ENCODE data around the gene ENTHD1. TPM values are rescaled to one million over a fixed set of nuclear protein-coding genes. Genes with fewer than 3 reads are reported as not detected.

The ENTHD1 gene
- total RNA-seq, 2 experiments from 2014 or later = 0.07 to 0.21 TPM

DNA sequence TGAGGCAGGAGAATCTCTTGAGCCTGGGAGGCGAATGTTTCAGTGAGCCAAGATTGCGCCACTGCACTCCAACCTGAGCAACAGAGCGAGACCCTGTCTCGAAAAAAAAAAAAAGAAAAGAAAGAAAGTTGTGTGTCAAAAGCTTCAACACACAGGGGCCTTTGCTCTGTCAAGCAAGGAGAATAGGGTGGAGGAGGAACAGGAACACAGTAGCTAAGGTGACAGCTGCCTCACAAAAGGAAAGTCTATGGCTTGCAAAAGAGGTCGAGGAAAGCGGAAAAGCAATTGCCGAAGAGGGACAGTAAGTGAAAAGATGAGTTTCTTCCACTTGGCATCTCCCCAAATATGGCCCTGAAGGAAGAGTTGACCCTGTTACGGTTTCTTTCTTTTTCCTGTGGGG lies 40.2 kb upstream of the ENTHD1 start:
- no peaks in the 10 kb centered on the region for H3K27me3 Mint-ChIP-seq
- peak overlapping the region; percentile 67 for H3K4me3 Mint-ChIP-seq

DNA sequence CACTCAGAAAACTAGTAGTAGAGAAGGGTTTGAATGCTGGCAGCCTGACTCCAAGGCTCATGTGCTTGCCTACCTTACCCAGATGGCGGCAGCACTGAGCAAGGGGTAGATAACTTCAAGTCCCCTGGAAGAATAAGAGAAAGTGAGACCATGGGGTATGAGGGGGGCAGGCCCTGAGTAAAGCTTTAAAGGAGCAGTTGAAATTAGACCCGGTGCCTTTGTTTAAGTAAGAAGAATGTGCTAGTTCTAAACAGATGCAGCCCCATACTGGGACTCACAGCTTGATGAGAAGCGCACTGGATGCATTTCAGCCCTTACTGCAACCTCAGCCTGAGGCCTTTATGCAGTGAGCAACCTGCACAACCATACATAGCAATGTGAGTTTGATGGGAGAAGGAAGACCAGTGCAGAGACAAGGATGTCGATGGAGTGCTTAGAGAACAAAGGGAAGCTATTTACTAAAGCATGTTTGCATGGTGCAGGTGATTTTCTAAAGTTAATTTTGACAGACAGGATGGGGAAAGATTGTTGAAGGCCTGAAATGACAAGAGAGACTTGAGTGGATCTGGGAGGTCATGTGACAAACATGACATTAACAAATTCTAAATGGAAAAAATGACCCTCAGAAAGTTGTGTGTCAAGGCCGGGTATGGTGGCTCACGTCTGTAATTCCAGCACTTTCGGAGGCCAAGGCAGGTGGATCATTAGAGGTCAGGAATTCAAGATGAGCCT lies 39.5 kb upstream of the ENTHD1 start:
- POLR2A ChIA-PET = interaction anchor here (0.6 to 0.7 kb wide), 3 partner anchors 91 to 147 kb away, joined by 3 read pairs; no protein-coding TSS in a partner anchor
- DNase-seq = peak; percentile 62
- H3K9me3 Mint-ChIP-seq = no peaks in the 10 kb centered on the region

More for the DNA sequence above, 40.2 kb upstream of the ENTHD1 start:
- peaks cover 62% of the 10 kb centered on the region for H3K4me1 Mint-ChIP-seq
- POLR2A ChIA-PET = interaction anchor here (0.6 to 0.7 kb wide), 2 partner anchors 91 to 122 kb away, joined by 3 read pairs; no protein-coding TSS in a partner anchor
- H3K9me3 Mint-ChIP-seq = no peaks in the 10 kb centered on the region
- no peak for DNase-seq
- CTCF ChIA-PET = interaction anchor here (0.7 to 3.8 kb wide), 11 partner anchors 9 to 438 kb away, joined by 3 to 22 read pairs (median 4); no protein-coding TSS in a partner anchor
- peak overlapping the region; percentile 83 for H3K27ac Mint-ChIP-seq
- H3K36me3 Mint-ChIP-seq (ENCODE audit: low read depth) = peaks cover 54% of the 10 kb centered on the region

DNA sequence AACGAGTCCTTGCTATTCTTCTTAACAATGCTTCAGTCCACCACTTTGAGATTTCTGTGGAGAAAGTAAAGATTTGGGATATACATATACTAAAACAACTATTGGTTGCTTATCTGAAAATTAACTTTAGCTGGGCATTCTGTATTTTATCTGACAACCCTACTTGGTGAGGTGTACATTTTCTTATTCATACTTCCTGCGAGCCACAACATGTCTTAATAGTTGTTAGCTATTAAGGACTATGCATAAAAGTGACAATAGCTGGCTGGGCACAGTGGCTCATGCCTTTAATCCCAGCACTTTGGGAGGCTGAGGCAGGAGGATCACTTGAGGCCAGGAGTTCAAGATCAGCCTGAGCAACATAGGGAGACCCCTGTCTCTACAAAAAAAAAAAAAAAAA lies 38.6 kb upstream of the ENTHD1 start:
- no peak for DNase-seq
- H3K27me3 Mint-ChIP-seq = no peaks in the 10 kb centered on the region
- H3K4me1 Mint-ChIP-seq = peaks cover 46% of the 10 kb centered on the region
- CTCF ChIA-PET = interaction anchor here (0.7 to 3.8 kb wide), 11 partner anchors 8 to 436 kb away, joined by 3 to 22 read pairs (median 5); no protein-coding TSS in a partner anchor
- POLR2A ChIA-PET = no interaction called here
- peak overlapping the region; percentile 71 for H3K27ac Mint-ChIP-seq
- no peaks in the 10 kb centered on the region for H3K9me3 Mint-ChIP-seq
- H3K4me3 Mint-ChIP-seq = no peak overlapping the region
- H3K36me3 Mint-ChIP-seq (ENCODE audit: low read depth) = peaks cover 38% of the 10 kb centered on the region

More for the DNA sequence above, 39.5 kb upstream of the ENTHD1 start:
- Mint-ChIP-seq H3K27ac (peak overlapping the region; percentile 83), H3K27me3 (no peaks in the 10 kb centered on the region), H3K4me3 (peak overlapping the region; percentile 67), H3K4me1 (peaks cover 55% of the 10 kb centered on the region), H3K36me3 (ENCODE audit: low read depth) (peaks cover 48% of the 10 kb centered on the region)
- CTCF ChIA-PET = interaction anchor here (0.7 to 3.8 kb wide), 14 partner anchors 9 to 437 kb away, joined by 3 to 22 read pairs (median 4); no protein-coding TSS in a partner anchor

DNA sequence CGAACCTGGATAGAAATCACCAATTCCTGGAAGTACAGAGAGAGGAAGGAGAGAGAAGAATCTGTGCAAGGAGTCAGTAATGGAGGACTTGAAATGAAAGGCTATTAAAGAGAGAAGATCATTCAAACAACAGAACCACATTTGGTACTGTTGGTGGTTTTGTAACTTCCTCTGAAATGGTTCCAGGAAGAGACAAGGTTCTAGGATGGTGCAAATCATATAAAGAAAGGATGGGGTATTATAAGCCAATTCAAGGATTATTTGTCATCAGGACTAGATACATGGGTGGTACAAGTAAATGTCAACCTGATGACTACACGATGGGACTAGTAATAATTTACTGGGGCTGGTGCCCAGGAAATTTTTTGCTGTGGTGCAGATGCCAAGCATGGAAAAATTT lies 37.7 kb upstream of the ENTHD1 start:
- DNase-seq = no peak
- Mint-ChIP-seq H3K9me3 (no peaks in the 10 kb centered on the region), H3K27me3 (no peaks in the 10 kb centered on the region), H3K36me3 (ENCODE audit: low read depth) (peaks cover 35% of the 10 kb centered on the region), H3K27ac (no peak overlapping the region), H3K4me1 (peaks cover 39% of the 10 kb centered on the region), H3K4me3 (no peak overlapping the region)
- CTCF ChIA-PET = interaction anchor here (0.6 kb wide), 1 partner anchor 20 kb away, joined by 3 read pairs; no protein-coding TSS in a partner anchor
- POLR2A ChIA-PET = no interaction called here

DNA sequence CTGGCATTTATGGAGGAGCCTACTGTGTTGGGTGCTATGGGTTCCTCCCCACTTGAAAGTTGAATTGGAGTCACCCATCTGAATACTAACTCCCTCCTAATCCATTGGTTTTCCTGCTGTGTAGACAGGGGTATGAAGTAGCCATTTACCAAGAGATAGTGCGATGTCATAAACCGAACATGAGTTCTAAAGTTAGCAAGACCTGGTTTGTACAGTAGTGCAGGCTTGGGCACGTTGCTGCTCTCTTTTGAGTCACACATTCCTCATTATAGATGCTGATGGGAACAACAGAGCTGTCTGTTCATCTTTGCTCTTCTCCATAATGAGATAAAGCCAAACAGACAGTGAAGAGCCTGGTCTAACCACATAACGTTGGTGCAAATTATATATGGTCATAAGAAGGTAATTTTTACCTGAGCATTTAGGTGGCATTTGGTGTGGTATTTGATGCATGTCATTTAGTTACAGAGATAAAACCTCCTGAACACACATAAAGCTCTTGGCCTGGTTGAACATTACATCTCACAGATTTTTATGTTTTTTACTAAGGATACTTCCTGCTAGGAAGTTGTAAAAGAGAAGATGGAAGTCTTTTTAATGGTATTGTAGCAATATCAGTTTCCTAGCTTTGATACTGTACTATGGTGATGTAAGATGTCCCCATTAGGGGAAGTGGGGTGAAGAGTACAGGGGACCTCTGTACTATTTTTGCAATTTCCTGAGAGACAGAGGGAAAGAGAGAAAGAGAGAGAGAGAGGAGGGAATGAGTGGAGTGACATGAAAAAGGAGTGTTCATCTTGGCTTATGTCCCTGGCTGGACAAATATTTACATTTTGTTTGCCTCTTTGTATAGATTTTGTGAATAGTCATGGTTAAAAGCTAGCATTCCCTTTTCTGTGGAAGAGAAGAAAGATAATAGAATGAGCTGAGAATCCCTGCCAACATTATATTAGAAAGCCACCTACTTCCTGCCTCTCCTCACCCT lies 35.3 kb upstream of the ENTHD1 start:
- no peak overlapping the region for H3K27ac Mint-ChIP-seq
- H3K36me3 Mint-ChIP-seq (ENCODE audit: low read depth) = peaks cover 37% of the 10 kb centered on the region
- DNase-seq = no peak
- ChIA-PET CTCF (interaction anchor here (0.6 to 8.8 kb wide), 8 partner anchors 14 to 419 kb away, joined by 3 to 64 read pairs (median 3); no protein-coding TSS in a partner anchor), POLR2A (interaction anchor here (0.6 kb wide), 1 partner anchor 10 kb away, joined by 3 read pairs; no protein-coding TSS in a partner anchor)
- H3K4me3 Mint-ChIP-seq = no peak overlapping the region
- no peaks in the 10 kb centered on the region for H3K27me3 Mint-ChIP-seq
- H3K9me3 Mint-ChIP-seq = no peaks in the 10 kb centered on the region
- H3K4me1 Mint-ChIP-seq = peaks cover 39% of the 10 kb centered on the region

DNA sequence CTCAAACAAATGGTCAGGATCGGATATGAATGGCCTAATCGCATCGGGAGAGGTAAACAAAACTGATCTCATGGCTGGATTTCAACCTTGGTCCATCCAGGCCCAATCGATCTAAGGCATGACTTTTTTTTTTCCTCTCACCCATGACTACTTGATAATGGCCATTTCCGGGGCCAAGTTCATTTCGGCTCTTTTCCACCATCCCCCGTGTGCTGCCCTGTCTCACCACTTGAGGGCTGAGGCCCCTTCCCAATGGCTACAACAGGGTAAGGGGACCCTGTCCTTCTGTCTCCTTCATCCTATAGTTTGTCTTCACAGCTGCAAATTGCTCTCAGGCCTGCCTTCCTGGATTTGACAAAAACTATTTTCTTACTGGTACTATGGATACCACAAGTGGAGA lies 34.0 kb upstream of the ENTHD1 start:
- H3K27me3 Mint-ChIP-seq = no peaks in the 10 kb centered on the region
- POLR2A ChIA-PET = no interaction called here
- no peak overlapping the region for H3K27ac Mint-ChIP-seq
- peaks cover 37% of the 10 kb centered on the region for H3K4me1 Mint-ChIP-seq
- peak; percentile 31 for DNase-seq
- H3K4me3 Mint-ChIP-seq = no peak overlapping the region
- CTCF ChIA-PET = interaction anchor here (0.6 to 8.8 kb wide), 5 partner anchors 13 to 421 kb away, joined by 3 to 64 read pairs (median 3); no protein-coding TSS in a partner anchor
- H3K36me3 Mint-ChIP-seq (ENCODE audit: low read depth) = peaks cover 35% of the 10 kb centered on the region
- no peaks in the 10 kb centered on the region for H3K9me3 Mint-ChIP-seq

DNA sequence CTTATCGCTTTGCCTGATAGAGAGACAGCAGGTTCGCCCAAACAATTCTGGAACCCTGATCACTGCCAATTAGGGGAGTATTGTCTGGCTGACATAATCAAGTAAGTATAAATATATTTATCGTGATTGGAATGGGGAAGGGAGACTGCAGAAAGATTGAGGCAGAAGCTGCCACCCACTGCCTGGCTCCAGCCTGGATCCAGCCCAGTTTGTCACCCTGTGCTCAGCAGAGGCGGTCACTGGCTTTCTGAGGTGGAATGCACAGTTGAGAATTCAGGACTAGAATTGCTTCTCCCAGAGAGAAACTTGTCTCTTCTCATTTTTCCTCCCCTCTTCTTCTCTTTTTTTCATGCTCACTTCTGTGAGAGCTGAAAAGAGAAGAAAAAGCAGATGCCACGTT lies 33.2 kb upstream of the ENTHD1 start:
- H3K36me3 Mint-ChIP-seq (ENCODE audit: low read depth) = peaks cover 39% of the 10 kb centered on the region
- ChIA-PET POLR2A (interaction anchor here (0.7 kb wide), 2 partner anchors 13 to 79 kb away, joined by 3 to 7 read pairs; no protein-coding TSS in a partner anchor), CTCF (interaction anchor here (0.6 to 8.8 kb wide), 6 partner anchors 13 to 392 kb away, joined by 3 to 64 read pairs (median 5); no protein-coding TSS in a partner anchor)
- H3K4me1 Mint-ChIP-seq = peaks cover 45% of the 10 kb centered on the region
- no peak overlapping the region for H3K27ac Mint-ChIP-seq
- no peak for DNase-seq
- H3K27me3 Mint-ChIP-seq = no peaks in the 10 kb centered on the region
- H3K9me3 Mint-ChIP-seq = no peaks in the 10 kb centered on the region
- no peak overlapping the region for H3K4me3 Mint-ChIP-seq

DNA sequence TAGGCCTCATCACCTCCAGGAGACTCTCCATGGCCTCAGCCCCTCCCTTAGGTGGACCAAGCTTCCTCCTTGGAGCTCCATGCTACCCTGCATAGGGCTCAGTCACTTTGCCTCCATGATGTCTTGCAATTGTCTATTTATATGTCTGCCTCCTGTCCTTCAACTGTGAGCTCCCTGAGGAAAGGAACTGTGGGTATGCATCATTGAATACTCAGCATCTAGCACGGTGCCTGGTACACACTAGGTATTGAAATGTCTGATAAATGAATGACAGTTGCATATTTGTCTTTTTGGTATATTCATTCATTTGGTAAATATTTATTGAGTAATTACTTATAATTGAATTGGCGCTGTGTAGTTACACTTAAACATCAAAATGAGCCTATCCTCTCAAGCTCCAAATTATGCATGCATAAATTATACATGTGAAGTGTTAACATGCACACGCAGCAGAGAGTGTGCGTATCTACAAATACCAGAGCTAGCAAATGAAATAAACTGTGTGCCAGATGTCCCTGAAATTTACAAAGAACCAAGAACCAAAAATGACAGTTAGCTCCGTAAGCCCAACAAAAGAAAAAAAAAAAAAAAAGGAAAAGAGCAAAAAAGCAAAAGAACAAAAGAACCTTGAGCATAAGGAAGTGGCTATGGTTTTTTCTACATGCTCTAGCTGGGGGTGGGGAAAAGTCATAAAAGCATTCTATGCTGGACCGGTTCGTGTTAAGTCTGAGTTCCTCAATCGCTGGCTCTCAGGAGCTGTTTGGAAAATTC lies 32.5 kb upstream of the ENTHD1 start:
- no peak overlapping the region for H3K27ac Mint-ChIP-seq
- peaks cover 39% of the 10 kb centered on the region for H3K36me3 Mint-ChIP-seq (ENCODE audit: low read depth)
- no peaks in the 10 kb centered on the region for H3K27me3 Mint-ChIP-seq
- no peaks in the 10 kb centered on the region for H3K9me3 Mint-ChIP-seq
- peak; percentile 49 for DNase-seq
- ChIA-PET POLR2A (interaction anchor here (0.7 kb wide), 2 partner anchors 13 to 79 kb away, joined by 3 to 7 read pairs; no protein-coding TSS in a partner anchor), CTCF (interaction anchor here (0.6 to 8.8 kb wide), 10 partner anchors 8 to 429 kb away, joined by 3 to 64 read pairs (median 5); no protein-coding TSS in a partner anchor)
- peaks cover 50% of the 10 kb centered on the region for H3K4me1 Mint-ChIP-seq
- no peak overlapping the region for H3K4me3 Mint-ChIP-seq

DNA sequence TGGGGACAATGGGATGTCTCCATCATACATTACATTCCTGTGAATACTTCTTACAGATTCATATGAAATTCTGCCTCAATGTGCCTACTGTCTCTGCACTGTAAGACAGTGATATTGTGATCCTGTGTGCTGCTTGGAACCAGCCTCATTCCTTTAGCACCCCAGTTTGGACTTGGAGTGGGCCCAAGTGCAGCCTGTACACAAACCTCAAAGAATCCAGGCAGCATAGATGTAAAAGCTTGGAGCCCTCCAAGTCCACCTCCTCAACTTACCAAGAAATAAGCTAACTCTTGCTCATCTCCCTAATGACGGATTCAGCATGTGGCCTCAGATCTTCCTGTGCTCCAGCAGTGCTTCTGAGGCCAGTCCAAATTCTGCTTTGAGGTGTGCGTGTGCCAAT lies 31.7 kb upstream of the ENTHD1 start:
- H3K27me3 Mint-ChIP-seq = no peaks in the 10 kb centered on the region

DNA sequence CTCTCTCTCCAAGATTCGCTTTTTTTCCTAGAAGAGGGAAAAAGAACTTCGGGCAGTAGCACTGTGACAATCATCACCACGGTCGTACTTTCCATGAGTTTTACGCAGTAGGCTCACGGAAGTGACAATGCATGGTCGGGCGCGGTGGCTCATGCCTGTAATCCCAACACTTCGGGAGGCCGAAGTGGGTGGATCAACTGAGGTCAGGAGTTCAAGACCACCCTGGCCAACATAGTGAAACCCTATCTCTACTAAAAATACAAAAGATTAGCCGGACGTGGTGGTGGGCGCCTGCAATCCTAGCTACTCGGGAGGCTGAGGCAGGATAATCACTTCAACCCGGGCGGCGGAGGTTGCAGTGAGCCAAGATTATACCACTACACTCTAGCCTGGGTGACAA lies 30.7 kb upstream of the ENTHD1 start:
- H3K27ac Mint-ChIP-seq = no peak overlapping the region
- peaks cover 56% of the 10 kb centered on the region for H3K36me3 Mint-ChIP-seq (ENCODE audit: low read depth)
- no peaks in the 10 kb centered on the region for H3K9me3 Mint-ChIP-seq
- ChIA-PET POLR2A (no interaction called here), CTCF (interaction anchor here (0.6 to 8.8 kb wide), 10 partner anchors 9 to 428 kb away, joined by 3 to 64 read pairs (median 4); no protein-coding TSS in a partner anchor)
- no peak for DNase-seq
- H3K27me3 Mint-ChIP-seq = no peaks in the 10 kb centered on the region
- H3K4me3 Mint-ChIP-seq = peak overlapping the region; percentile 13
- peaks cover 68% of the 10 kb centered on the region for H3K4me1 Mint-ChIP-seq

More for the DNA sequence above, 31.7 kb upstream of the ENTHD1 start:
- no peak for DNase-seq
- no peaks in the 10 kb centered on the region for H3K9me3 Mint-ChIP-seq
- ChIA-PET POLR2A (no interaction called here), CTCF (interaction anchor here (0.6 to 8.8 kb wide), 10 partner anchors 8 to 429 kb away, joined by 3 to 64 read pairs (median 5); no protein-coding TSS in a partner anchor)
- H3K36me3 Mint-ChIP-seq (ENCODE audit: low read depth) = peaks cover 46% of the 10 kb centered on the region
- H3K4me3 Mint-ChIP-seq = peak overlapping the region; percentile 26
- H3K27ac Mint-ChIP-seq = no peak overlapping the region
- peaks cover 59% of the 10 kb centered on the region for H3K4me1 Mint-ChIP-seq

DNA sequence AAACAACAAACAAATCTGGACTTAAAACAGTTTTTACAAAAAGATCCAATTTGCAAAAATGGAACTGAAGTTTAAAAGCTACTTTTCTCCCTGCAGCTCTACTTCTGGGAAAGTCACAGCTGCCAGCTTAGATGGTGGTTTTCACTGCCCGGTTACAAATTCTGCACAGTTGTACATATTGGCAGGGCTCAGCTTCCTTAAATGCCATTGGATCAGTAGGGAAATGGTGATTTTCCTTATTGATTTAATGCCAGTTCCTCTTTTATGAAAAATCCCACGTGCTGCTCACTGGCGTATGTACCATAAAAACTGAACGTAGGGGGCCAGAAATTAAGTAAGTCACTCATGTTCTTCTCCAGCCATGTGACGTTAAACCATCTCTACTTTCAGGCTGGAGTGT lies 30.1 kb upstream of the ENTHD1 start:
- Mint-ChIP-seq H3K4me1 (peaks cover 73% of the 10 kb centered on the region), H3K27me3 (no peaks in the 10 kb centered on the region), H3K4me3 (peak overlapping the region; percentile 31), H3K27ac (peak overlapping the region; percentile 76), H3K9me3 (no peaks in the 10 kb centered on the region), H3K36me3 (ENCODE audit: low read depth) (peaks cover 56% of the 10 kb centered on the region)
- ChIA-PET POLR2A (no interaction called here), CTCF (interaction anchor here (0.7 to 8.8 kb wide), 7 partner anchors 10 to 176 kb away, joined by 3 to 64 read pairs (median 4); no protein-coding TSS in a partner anchor)
- no peak for DNase-seq

Measured in activated CD4-positive, alpha-beta T cell treated with anti-CD3 and anti-CD28 coated beads, Interleukin-2, amount 10 ng/mL, durations not matched to agents 7 days and 5 days (primary cell).